ENCODE results near the gene PIK3C2G. TPM values are rescaled to one million over a fixed set of nuclear protein-coding genes. Genes with fewer than 3 reads are reported as not detected.
"Not testable (repeated sequence)": the region's sequence is repeated elsewhere in the genome, so short reads cannot be mapped to it uniquely, and the experiment has no call there.

PIK3C2G gene
- total RNA-seq, 1 experiment from 2014 or later, result not detected

DNA sequence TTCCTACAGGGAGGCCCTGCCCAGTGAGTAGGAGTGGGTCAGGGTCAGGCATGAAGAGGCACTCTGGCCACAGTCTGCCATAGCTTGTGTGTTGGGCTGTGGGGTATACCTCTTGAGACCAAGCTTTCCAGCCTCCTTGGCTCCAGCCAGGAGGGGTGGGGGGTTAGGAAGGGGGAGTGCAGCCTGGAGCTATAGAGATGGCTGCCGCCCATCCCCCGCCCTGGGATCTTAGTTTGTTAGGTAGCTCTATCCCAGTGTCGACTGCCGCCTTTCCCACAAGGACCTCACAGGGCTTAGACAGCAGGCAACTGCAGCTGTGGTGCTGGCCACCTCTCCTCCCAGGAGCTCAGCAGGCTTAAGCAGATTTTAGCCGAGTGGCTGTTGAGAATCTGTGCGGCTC lies 260.1 kb downstream of the PIK3C2G start:
- H3K27me3 ChIP-seq (replicated peaks; ENCODE audit: insufficient read depth, low read depth, low read length, poor library complexity), result no peaks in the 10 kb centered on the region
- CTCF ChIA-PET, result no interaction called here
- DNase-seq (ENCODE audit: low spot score), result no peak
- H3K36me3 ChIP-seq (ENCODE audit: insufficient read depth, low read length, poor library complexity, severe bottlenecking), result no peaks in the 10 kb centered on the region
- POLR2A ChIA-PET (ENCODE audit: low non-redundant PET), result no interaction called here
- TF ChIP-seq EZH2 (IDR thresholded peaks at IDR 0.05; ENCODE audit: borderline replicate concordance, low read depth, low read length, poor library complexity, severe bottlenecking), result no peak
- TF ChIP-seq, protein P1, sequence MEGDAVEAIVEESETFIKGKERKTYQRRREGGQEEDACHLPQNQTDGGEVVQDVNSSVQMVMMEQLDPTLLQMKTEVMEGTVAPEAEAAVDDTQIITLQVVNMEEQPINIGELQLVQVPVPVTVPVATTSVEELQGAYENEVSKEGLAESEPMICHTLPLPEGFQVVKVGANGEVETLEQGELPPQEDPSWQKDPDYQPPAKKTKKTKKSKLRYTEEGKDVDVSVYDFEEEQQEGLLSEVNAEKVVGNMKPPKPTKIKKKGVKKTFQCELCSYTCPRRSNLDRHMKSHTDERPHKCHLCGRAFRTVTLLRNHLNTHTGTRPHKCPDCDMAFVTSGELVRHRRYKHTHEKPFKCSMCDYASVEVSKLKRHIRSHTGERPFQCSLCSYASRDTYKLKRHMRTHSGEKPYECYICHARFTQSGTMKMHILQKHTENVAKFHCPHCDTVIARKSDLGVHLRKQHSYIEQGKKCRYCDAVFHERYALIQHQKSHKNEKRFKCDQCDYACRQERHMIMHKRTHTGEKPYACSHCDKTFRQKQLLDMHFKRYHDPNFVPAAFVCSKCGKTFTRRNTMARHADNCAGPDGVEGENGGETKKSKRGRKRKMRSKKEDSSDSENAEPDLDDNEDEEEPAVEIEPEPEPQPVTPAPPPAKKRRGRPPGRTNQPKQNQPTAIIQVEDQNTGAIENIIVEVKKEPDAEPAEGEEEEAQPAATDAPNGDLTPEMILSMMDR (conservative IDR thresholded peaks at IDR 0.05; ENCODE audit: low read depth, low read length), result no peak
- no peak overlapping the region for H3K27ac ChIP-seq (ENCODE audit: low read depth, low read length, poor library complexity, severe bottlenecking)
- H3K4me3 ChIP-seq (ENCODE audit: low read depth, low read length, poor library complexity, severe bottlenecking), result no peak overlapping the region
- no peaks in the 10 kb centered on the region for H3K4me1 ChIP-seq (ENCODE audit: insufficient read depth, low read length, poor library complexity, severe bottlenecking)
- intact Hi-C loops (cut with micrococcal nuclease; ENCODE audit: unreplicated experiment), result no loop called here
- BruUV-seq (replicated peaks), result no TSS peak
- H3K9me3 ChIP-seq (ENCODE audit: low read depth, low read length, poor library complexity, severe bottlenecking), result peaks cover 6% of the 10 kb centered on the region

DNA sequence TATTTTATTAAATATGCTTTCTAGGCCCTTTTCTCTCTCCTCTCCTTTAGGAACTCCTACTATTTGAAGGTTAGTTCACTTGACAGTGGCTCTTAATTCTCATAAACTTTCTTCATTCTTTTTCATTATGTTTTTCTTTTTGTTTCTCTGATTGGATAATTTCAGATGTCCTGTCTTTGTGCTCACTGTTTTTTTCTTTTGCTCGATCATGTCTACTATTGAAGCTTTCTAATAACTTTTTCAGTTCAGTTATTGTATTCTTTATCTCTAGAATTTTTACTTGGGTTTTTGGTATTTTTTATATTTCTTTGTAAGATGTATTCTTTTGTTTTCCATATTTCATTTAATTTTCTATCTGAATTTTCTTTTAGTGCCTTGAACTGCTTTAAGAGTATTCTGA lies 261.5 kb downstream of the PIK3C2G start:
- CTCF ChIA-PET, result no interaction called here
- TF ChIP-seq EZH2 (IDR thresholded peaks at IDR 0.05; ENCODE audit: borderline replicate concordance, low read depth, low read length, poor library complexity, severe bottlenecking), result no peak
- TF ChIP-seq, protein P1 (conservative IDR thresholded peaks at IDR 0.05; ENCODE audit: low read depth, low read length), result no peak
- Histone ChIP-seq H3K4me3 (ENCODE audit: low read depth, low read length, poor library complexity, severe bottlenecking) (no peak overlapping the region), H3K36me3 (ENCODE audit: insufficient read depth, low read length, poor library complexity, severe bottlenecking) (no peaks in the 10 kb centered on the region), H3K27ac (ENCODE audit: low read depth, low read length, poor library complexity, severe bottlenecking) (no peak overlapping the region), H3K4me1 (ENCODE audit: insufficient read depth, low read length, poor library complexity, severe bottlenecking) (no peaks in the 10 kb centered on the region), H3K27me3 (replicated peaks; ENCODE audit: insufficient read depth, low read depth, low read length, poor library complexity) (no peaks in the 10 kb centered on the region), H3K9me3 (ENCODE audit: low read depth, low read length, poor library complexity, severe bottlenecking) (peaks cover 6% of the 10 kb centered on the region)
- POLR2A ChIA-PET (ENCODE audit: low non-redundant PET), result no interaction called here
- BruUV-seq (replicated peaks), result no TSS peak
- intact Hi-C loops (cut with micrococcal nuclease; ENCODE audit: unreplicated experiment), result no loop called here
- DNase-seq (ENCODE audit: low spot score), result no peak

DNA sequence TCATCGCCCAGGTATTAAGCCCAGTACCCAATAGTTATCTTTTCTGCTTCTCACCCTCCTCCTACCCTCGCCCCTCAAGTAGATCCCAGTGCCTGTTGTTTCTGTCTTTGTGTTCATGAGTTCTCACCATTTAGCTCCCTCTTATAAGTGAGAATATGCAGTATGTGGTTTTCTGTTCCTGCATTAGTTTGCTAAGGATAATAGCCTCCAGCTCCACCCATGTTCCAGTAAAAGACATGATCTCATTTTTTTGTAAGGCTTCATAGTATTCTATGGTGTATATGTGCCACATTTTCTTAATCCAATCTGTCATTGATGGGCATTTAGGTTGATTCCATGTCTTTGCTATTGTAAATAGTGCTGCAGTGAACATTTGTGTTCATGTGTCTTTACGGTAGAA lies 281.2 kb downstream of the PIK3C2G start:
- H3K4me1 ChIP-seq (ENCODE audit: insufficient read depth, low read length, poor library complexity, severe bottlenecking); POLR2A ChIA-PET (ENCODE audit: low non-redundant PET); H3K9me3 ChIP-seq (ENCODE audit: low read depth, low read length, poor library complexity, severe bottlenecking); H3K27ac ChIP-seq (ENCODE audit: low read depth, low read length, poor library complexity, severe bottlenecking); H3K4me3 ChIP-seq (ENCODE audit: low read depth, low read length, poor library complexity, severe bottlenecking); H3K36me3 ChIP-seq (ENCODE audit: insufficient read depth, low read length, poor library complexity, severe bottlenecking); H3K27me3 ChIP-seq (replicated peaks; ENCODE audit: insufficient read depth, low read depth, low read length, poor library complexity); intact Hi-C loops (cut with micrococcal nuclease; ENCODE audit: unreplicated experiment); BruUV-seq (replicated peaks); DNase-seq (ENCODE audit: low spot score); CTCF ChIA-PET: not testable (repeated sequence)

DNA sequence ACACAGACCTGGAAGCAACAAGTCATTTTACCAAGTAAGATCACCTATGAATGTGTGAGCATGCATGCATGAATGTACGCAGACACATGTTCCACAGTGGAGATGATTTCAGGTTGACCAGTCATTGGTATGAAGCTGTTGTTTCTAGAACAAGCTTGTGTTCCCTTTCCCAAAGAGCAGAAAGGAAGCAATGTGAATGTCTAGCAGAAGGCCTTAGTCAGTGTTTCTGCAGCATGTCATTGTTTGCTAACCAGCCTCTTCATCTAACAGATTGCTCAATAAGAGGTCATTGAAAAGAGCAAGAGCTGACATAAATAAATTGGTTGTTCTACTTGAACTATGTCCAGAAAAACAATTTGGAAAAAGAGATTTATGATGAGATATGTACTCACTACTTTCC lies 285.1 kb downstream of the PIK3C2G start:
- TF ChIP-seq, protein P1 (conservative IDR thresholded peaks at IDR 0.05; ENCODE audit: low read depth, low read length), result no peak
- TF ChIP-seq EZH2 (IDR thresholded peaks at IDR 0.05; ENCODE audit: borderline replicate concordance, low read depth, low read length, poor library complexity, severe bottlenecking), result no peak
- Histone ChIP-seq H3K4me3 (ENCODE audit: low read depth, low read length, poor library complexity, severe bottlenecking) (no peak overlapping the region), H3K27ac (ENCODE audit: low read depth, low read length, poor library complexity, severe bottlenecking) (no peak overlapping the region), H3K36me3 (ENCODE audit: insufficient read depth, low read length, poor library complexity, severe bottlenecking) (no peaks in the 10 kb centered on the region), H3K4me1 (ENCODE audit: insufficient read depth, low read length, poor library complexity, severe bottlenecking) (no peaks in the 10 kb centered on the region), H3K9me3 (ENCODE audit: low read depth, low read length, poor library complexity, severe bottlenecking) (no peaks in the 10 kb centered on the region), H3K27me3 (replicated peaks; ENCODE audit: insufficient read depth, low read depth, low read length, poor library complexity) (no peaks in the 10 kb centered on the region)
- POLR2A ChIA-PET (ENCODE audit: low non-redundant PET), result no interaction called here
- DNase-seq (ENCODE audit: low spot score), result no peak
- intact Hi-C loops (cut with micrococcal nuclease; ENCODE audit: unreplicated experiment), result no loop called here
- CTCF ChIA-PET, result no interaction called here
- no TSS peak for BruUV-seq (replicated peaks)

All from A673 (cell line).